ENCODE data around the gene METAP1D.
"Not testable (repeated sequence)": the region's sequence is repeated elsewhere in the genome, so short reads cannot be mapped to it uniquely, and the experiment has no call there.

METAP1D gene

DNA sequence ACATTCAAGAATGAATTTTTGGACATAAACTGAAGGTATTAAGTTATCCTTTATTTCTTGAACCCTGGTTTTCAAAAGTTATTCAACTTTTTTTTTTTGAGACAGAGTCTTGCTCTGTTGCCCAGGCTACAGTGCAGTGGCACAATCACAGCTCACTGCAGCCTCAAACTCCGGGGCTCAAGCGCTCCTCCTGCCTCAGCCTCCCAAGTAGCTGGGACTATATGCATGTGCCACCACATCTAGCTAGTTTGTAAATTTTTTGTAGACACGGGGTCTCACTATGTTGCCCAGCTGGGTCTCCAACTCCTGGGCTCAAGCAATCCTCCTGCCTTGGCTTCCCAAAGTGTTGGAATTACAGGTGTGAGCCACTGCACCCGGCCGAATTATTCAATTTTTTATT, 2.7 kb upstream of the METAP1D start:
- not testable (repeated sequence) for DNase-seq (ENCODE audit: low read depth in 2 of 2)

- no peak for DNase-seq (ENCODE audit: low read depth in 2 of 2)
These were observed 592 bp upstream of the METAP1D start for GRCh38 chr2:171999161-171999560.

DNA sequence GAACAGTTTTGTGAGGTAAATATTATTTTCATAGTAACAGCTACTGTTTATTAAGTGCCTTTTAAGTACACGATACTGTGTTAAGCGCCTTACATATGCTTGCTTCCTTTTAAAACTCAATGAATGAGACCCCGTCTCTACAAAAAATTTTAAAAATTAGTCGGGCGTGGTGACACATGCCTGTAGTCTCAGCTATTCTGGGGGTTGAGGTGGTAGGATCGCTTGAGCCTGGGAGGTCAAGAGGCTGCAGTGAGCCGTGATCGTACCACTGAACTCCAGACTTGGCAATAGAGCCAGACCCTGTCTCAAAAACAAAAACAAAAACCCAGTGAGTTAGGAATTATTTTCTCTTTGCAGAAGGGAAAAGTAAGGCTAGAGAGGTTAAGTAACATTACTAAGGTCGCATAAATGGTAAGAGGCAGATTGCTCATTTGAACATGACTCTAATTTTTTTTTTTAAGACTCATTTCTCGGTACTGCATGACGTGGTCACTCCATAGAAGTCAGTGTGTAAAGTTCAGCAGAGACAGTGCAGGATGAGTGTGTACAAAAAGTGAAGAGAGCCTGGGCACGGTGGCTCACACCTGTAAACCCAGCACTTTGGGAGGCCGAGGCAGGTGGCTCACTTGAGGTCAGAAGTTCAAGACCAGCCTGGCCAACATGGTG, 1.1 kb downstream of the METAP1D start:
- no peak for DNase-seq (ENCODE audit: low read depth in 2 of 2)

DNA sequence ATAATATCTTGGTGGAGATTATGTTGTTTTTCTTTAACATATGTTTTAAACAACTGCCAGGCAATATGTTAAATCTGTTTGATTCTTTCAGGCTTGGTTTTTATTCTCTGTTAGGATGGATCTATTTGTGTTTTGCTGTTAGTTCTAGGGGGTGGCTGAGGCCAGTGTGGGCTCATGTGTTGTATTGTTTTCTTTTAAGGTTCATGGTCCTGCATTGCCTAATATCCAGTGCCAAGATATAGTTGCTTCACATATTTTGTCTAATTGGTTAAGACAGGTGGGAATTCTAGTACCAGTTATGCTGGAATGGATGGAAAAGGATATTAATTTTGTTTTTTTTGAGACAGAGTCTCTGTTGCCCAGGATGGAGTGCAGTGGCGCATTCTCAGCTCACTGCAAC, 7.6 kb downstream of the METAP1D start:
- no peak for DNase-seq (ENCODE audit: low read depth in 2 of 2)

- no peak for DNase-seq (ENCODE audit: low read depth in 2 of 2)
These were observed 10.1 kb downstream of the METAP1D start for GRCh38 chr2:172009823-172010222.

GRCh38 chr2:172011812-172012575, 12.2 kb downstream of the METAP1D start:
- DNase-seq (ENCODE audit: low read depth in 2 of 2): no peak

DNA sequence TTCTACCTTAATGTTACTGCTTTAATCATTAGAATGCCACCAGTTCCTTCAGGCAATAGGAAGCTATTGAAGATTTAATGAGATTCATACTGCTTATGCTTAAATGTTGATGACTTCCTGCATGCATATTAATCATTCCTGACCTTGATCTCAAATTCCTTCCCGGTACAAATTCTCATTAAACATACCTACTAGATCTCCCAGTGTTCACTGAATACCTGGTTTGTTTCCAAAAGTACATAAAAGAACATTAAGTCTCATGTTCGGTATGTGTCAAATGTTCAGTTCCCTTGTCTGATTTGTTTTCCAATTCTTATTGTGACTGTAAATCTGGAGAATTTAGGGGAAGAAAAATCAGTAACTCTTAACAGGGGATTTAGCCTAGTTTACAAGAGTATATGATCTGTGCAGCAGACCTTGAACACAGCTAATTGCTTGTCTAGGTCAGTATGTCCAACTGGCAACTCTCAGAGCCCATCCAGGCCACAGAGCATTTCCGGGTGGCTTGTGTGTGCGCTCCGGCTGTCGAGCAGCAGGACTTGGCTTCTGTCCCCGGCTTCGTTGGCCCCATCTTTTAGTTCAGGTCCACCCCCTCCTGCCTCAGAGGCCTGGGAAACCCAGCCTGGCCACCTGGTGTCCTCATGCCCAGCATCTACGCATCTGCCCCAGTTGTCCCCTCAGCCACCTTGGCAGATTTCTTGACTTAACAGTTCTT, 13.1 kb downstream of the METAP1D start:
- DNase-seq (ENCODE audit: low read depth in 2 of 2): no peak

DNA sequence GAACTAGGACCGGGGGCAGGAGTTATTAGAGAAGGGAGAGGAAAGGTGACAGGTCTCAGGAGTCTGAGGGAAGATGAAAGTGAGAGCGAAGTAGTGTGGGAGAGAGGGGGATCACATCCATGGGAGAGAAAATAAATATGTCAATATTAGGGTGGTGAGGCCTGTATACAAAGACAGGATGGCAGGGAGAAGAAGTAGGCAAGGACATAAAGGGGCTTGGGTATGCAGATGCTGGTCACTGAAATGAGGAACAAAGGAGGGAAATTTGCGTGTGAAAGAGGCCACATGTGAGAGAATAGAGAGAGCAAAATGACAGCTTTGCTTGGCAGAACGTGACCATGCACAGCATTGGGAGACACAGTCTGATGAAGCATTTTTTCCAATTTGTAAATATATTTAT, 13.6 kb downstream of the METAP1D start:
- DNase-seq (ENCODE audit: low read depth in 2 of 2): no peak

DNA sequence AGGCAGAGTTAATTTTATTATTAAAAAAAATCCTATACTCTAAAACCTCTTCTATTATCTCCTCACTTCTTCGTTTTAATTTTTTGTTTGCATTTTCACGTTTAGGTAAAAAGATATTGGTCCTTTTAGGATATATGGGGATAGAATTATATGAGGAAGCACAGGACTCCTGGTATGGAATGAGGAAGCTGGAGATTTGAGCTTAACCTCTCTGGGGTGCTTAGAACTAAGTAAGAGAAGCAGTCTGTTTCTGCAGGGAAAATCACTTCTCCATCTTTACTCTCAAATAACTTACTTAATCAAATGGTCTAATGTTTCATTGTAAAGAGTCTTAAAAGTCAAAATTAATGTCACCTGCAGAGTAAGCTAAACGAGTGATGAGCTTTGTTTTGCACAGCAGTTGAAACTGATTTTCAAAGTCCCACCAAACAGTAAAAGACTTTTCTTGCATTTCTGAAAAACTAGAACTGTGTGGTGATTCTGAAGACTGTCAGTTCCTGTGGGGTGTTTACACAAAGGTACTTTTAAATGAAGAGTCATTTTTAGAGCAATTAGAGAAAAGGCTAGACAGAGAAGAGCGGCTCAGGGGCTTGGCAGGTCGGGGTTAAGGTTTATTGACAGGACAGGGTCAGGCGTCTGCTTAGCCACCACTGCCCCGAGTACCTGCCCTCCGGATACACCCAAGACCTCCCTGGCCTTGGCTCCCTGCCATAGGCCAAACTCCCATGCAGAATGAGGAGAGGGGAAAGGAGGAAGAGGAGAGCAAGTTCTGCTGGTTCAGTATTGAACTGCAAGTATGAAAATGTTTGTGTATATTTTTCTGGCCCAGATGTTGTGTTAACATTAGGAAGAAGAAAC, 21.6 kb downstream of the METAP1D start:
- no peak for DNase-seq (ENCODE audit: low read depth in 2 of 2)

DNA sequence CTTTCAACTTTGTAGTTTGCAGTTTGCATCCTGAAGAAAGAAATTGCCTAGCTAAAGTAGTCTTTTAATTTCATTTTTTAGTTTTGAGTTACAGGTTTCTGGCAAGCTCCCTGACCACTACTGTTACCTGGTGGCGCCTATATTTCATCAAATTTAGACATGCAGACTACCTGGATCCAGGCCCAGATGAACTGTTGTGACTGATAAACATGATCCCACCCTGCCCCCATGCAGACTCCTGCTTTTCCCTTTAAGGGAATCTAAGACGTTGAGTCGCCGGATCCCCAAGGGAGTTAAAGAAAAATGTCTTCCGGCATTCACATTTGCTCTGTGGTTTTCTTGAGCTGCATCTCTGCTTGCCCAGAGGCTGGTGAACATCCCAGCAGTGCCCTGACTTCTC, 22.2 kb downstream of the METAP1D start:
- no peak for DNase-seq (ENCODE audit: low read depth in 2 of 2)

DNA sequence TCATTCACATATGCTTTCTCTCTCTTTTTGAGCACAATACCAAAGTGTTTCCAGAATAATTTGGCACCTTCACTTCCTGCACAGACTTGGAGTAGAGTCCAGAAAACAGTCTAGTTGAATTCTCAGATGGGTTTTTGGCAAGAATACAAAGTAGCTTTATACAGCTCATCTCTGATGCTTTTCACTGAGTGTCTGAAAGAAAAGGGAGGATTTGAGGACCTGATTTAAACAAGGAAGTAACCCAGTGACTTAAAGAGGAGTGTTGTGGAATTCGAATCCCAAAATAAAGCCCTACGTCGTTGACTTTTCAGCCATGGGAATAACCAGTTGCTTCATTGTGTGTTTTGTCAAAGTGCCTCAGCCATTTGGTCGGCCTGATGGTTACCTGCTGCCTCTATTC, 31.8 kb downstream of the METAP1D start:
- no peak for DNase-seq (ENCODE audit: low read depth in 2 of 2)

DNA sequence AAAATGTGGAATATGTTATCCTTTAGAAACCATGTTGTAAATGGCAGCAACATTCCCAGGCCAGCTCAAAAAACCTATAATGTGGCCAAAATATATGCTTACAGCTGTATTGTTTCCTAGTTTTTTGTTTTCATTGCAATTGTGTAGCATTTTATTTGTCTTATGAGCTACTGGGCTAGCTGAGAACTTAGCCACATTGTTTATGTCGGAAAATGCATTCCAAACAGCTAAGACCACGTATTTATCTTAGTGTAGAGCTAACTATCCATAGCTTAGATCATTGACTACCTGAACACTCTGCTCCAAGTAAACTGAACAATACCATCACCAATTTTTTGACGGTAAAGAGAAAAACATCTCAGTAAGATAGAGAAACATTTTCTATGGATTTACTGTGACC, 38.4 kb downstream of the METAP1D start:
- no peak for DNase-seq (ENCODE audit: low read depth in 2 of 2)

DNA sequence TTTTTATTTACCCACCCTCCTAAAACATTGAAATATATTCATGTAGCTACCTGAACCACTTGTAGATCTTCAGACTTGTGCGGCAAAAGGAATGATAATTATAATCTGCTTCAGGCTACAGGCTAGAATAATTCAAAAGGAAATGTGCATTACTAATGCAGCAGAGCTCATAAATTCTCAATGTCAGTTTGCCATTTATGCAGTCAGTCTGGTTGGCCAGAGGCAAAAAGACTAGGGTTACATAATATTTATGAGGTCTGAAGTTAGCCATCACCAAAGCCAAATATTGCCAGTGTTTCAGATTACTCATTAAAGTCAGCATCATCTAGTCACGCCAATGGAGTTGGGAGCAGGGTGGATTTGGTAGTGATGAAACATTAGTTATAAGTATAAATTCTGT, 38.9 kb downstream of the METAP1D start:
- DNase-seq (ENCODE audit: low read depth in 2 of 2): no peak

- DNase-seq (ENCODE audit: low read depth in 2 of 2): no peak
These were observed 39.4 kb downstream of the METAP1D start for GRCh38 chr2:172039011-172039704.

GRCh38 chr2:172040311-172040710, 40.6 kb downstream of the METAP1D start:
- no peak for DNase-seq (ENCODE audit: low read depth in 2 of 2)

DNA sequence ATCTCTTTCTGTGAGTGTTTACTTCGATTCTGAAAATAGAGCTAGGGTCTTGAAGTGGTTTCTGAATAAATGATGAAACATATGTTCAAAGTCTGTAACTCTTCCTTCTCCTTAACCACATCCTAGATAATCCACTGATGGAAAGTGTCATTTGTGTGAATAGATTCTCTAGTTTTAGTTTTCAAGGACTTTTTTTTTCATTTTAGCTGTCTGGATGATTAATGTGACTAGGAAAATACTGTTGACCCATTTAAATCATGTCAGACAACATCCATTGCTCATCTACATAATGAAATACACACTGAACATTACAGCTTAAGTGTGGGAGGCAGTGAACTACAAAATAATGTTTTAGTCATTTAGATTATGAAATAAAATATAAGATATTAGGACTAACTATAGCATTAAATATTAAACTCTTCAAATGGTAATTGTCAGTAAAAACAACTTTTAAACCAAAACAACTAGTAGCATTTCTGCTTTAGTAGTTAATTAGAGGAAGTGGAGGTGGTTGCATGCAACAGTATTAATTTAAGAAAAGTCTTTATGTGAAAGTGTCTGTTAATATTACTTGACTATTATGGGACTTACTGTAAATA, 46.4 kb downstream of the METAP1D start:
- DNase-seq (ENCODE audit: low read depth in 2 of 2): no peak

DNA sequence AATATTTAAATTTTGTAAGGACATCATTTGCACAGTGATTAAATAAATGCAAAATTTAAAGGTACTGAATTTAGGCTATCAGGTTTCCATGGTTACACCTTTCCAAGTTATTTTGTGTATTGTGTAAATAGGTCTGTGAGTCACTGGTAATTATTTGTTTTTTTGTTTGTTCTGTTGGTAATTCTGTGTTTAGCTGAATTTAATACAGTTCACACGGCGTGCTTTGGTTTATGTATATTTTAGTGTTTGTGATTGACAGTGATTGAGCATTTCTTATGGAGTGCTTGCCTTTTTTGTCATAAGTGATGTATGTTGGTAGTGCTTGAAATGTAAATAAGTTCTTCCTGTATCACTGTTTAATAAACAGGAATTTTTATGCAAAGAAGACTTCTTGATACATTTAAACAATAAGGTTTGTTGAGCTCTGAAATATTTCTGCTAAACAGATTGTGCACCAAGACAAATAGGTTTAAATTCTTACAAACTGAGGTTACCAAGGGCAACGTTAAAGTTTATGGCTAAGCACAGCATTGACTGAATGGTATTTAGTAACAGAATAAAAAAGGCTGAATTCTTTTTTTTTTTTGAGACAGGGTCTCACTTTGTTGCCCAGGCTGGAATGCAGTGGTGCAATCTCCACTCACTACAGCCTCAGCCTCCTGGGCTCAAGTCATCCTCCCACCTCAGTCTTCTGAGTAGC, 47.3 kb downstream of the METAP1D start:
- DNase-seq (ENCODE audit: low read depth in 2 of 2): no peak

GRCh38 chr2:172047566-172048507, 48.1 kb downstream of the METAP1D start:
- no peak for DNase-seq (ENCODE audit: low read depth in 2 of 2)

Data from activated CD8-positive, alpha-beta memory T cell treated with anti-CD3 and anti-CD28 coated beads for 4 hours (primary cell).